A549 (cell line): Measurements from ENCODE around the gene MUC12. TPM values are rescaled to one million over a fixed set of nuclear protein-coding genes. Genes with fewer than 3 reads are reported as not detected.
A peak's percentile ranks its signal among the peaks of the same experiment; 100 is the strongest.

Experiments
- ATAC-seq, 2 experiments: fragments of 200-7000 bp in 1 of 2; fragments of >200 bp in 1 of 2; cut with Nextera tagmentation in 1 of 2; cut with Tn5 transposase in 1 of 2; 3 replicates each; pipeline versions ENCODE4 v1.8.0 to v1.9.1; 2018 to 2020; ENCODE audit warnings: mild to moderate bottlenecking in 1 of 2, moderate library complexity in 1 of 2
- CTCF ChIA-PET: fragments of 300-600 bp; sonication (Branson Sonifier 250); formaldehyde crosslinking; extraction: SDS; loops from one replicate; lab custom pipeline; 2021; ENCODE audit warnings: antibody characterized with exemption, inconsistent platforms; lab: Yijun Ruan, JAX
- POLR2A ChIA-PET: fragments of 350-600 bp; formaldehyde crosslinking; extraction: SDS; loops from one replicate; lab custom pipeline; 2021; ENCODE audit warnings: antibody characterized with exemption, inconsistent platforms; lab: Yijun Ruan, JAX
- DNase-seq, 2 experiments: peaks; one replicate each; pipeline versions ENCODE4 v3.0.0 to v3.0.0-alpha.2; 2011 to 2016; ENCODE audit warnings: low read depth in 1 of 2, low spot score in 1 of 2
- FAIRE-seq: peaks from 2 replicates; lab custom pipeline; 2011; peaks lifted over from hg19 to GRCh38; lab: Jason Lieb, UNC
- H3K27ac ChIP-seq, 2 experiments: fragments of >200 bp; sonication (Bioruptor Twin); formaldehyde crosslinking; 3 replicates each; pipeline ENCODE4 v1.5.1; 2016 to 2017
- H3K4me1 ChIP-seq: fragments of >200 bp; sonication (Bioruptor Twin); formaldehyde crosslinking; 3 replicates; pipeline ENCODE4 v1.6.1; 2016
- H3K4me2 ChIP-seq: fragments of >200 bp; sonication (Bioruptor Twin); formaldehyde crosslinking; 3 replicates; pipeline ENCODE4 v1.6.1; 2016
- H3K4me3 ChIP-seq: fragments of >200 bp; sonication (Bioruptor Twin); formaldehyde crosslinking; 3 replicates; pipeline ENCODE4 v1.5.1; 2016
- H3K9me3 ChIP-seq: fragments of >200 bp; sonication (Bioruptor Twin); formaldehyde crosslinking; 3 replicates; pipeline ENCODE4 v1.6.1; 2016
- BCL3 ChIP-seq: fragments of >200 bp; sonication (Bioruptor Twin); formaldehyde crosslinking; IDR thresholded peaks from 3 replicates; pipeline ENCODE4 v1.6.1; 2016
- BHLHE40 ChIP-seq: IDR thresholded peaks from 2 replicates; pipeline ENCODE4 v1.6.1; 2012; ENCODE audit warnings: low read depth, low read length, inconsistent platforms
- CBX2 ChIP-seq: fragments of 200-600 bp; sonication (generic); IDR thresholded peaks from 2 replicates; pipeline ENCODE4 v1.6.1; 2016; ENCODE audit warnings: low read depth, mild to moderate bottlenecking, borderline replicate concordance
- CEBPB ChIP-seq, 2 experiments: fragments of >200 bp in 1 of 2; sonication (Bioruptor Twin) in 1 of 2; formaldehyde crosslinking in 1 of 2; IDR thresholded peaks; 2 replicates each; pipeline ENCODE4 v1.6.1; 2012 to 2016
- CHD4 ChIP-seq: fragments of 200-600 bp; sonication (generic); IDR thresholded peaks from 2 replicates; pipeline ENCODE4 v1.6.1; 2016; ENCODE audit warnings: antibody characterized with exemption, mild to moderate bottlenecking, borderline replicate concordance
- CTCF ChIP-seq: fragments of >200 bp; sonication (Bioruptor Twin); formaldehyde crosslinking; IDR thresholded peaks from 3 replicates; pipeline ENCODE4 v1.5.1; 2016
- E2F6 ChIP-seq: IDR thresholded peaks from 2 replicates; pipeline ENCODE4 v1.6.1; 2012; ENCODE audit warnings: low read depth, borderline replicate concordance
- FOXS1 ChIP-seq: fragments of 250-450 bp; sonication (Bioruptor Pico); IDR thresholded peaks from 2 replicates; pipeline ENCODE4 v1.5.0; 2020; ENCODE audit warnings: mild to moderate bottlenecking, moderate library complexity
- HDAC2 ChIP-seq: fragments of 200-600 bp; sonication (generic); IDR thresholded peaks from 2 replicates; pipeline ENCODE4 v1.6.1; 2016
- HMGXB4 ChIP-seq: fragments of 250-450 bp; sonication (Bioruptor Pico); IDR thresholded peaks from 2 replicates; pipeline ENCODE4 v1.5.0; 2021; ENCODE audit warnings: mild to moderate bottlenecking, moderate library complexity, borderline replicate concordance
- HOXB13 ChIP-seq: fragments of 250-450 bp; sonication (Bioruptor Pico); IDR thresholded peaks from 2 replicates; pipeline ENCODE4 v1.5.0; 2020; ENCODE audit warnings: low read depth, mild to moderate bottlenecking, moderate library complexity
- HOXB5 ChIP-seq: fragments of 250-450 bp; sonication (Bioruptor Pico); IDR thresholded peaks from 2 replicates; pipeline ENCODE4 v1.5.0; 2020; ENCODE audit warnings: mild to moderate bottlenecking, moderate library complexity
- JUN ChIP-seq, 2 experiments: fragments of >200 bp; sonication (Bioruptor Twin); formaldehyde crosslinking; IDR thresholded peaks; 2 replicates in 1 of 2; 3 replicates in 1 of 2; pipeline ENCODE4 v1.6.1; 2016 to 2017
- MAX ChIP-seq: IDR thresholded peaks from 2 replicates; pipeline ENCODE4 v1.6.1; 2012
- MAZ ChIP-seq: fragments of 150-350 bp; IDR thresholded peaks from 2 replicates; pipeline ENCODE4 v1.6.1; 2014; ENCODE audit warnings: antibody characterized with exemption, low read depth, low read length, borderline replicate concordance
- NPAS2 ChIP-seq: fragments of 250-450 bp; sonication (Bioruptor Pico); IDR thresholded peaks from 2 replicates; pipeline ENCODE4 v1.8.0; 2022; ENCODE audit warnings: mild to moderate bottlenecking, moderate library complexity, borderline replicate concordance
- NR3C1 ChIP-seq: fragments of >200 bp; sonication (Bioruptor Twin); formaldehyde crosslinking; IDR thresholded peaks from 3 replicates; pipeline ENCODE4 v1.6.1; 2017
- RAD21 ChIP-seq, 2 experiments: fragments of >200 bp in 1 of 2; sonication (Bioruptor Twin) in 1 of 2; formaldehyde crosslinking in 1 of 2; IDR thresholded peaks in 1 of 2; conservative IDR thresholded peaks in 1 of 2; 2 replicates in 1 of 2; 3 replicates in 1 of 2; pipeline ENCODE4 v1.6.1; 2012 to 2018; ENCODE audit warnings: inconsistent platforms in 1 of 2
- RCOR1 ChIP-seq: fragments of 150-350 bp; IDR thresholded peaks from 2 replicates; pipeline ENCODE4 v1.6.1; 2014; ENCODE audit warnings: antibody characterized with exemption, low read length, low read depth
- RFX5 ChIP-seq: fragments of 450-650 bp; IDR thresholded peaks from 2 replicates; pipeline ENCODE4 v1.7.1; 2014; ENCODE audit warnings: antibody characterized with exemption, mild to moderate bottlenecking, moderate library complexity
- RNF2 ChIP-seq: fragments of 200-600 bp; sonication (generic); IDR thresholded peaks from 2 replicates; pipeline ENCODE4 v1.6.1; 2016; ENCODE audit warnings: low read depth, mild to moderate bottlenecking, antibody characterized with exemption, moderate library complexity, borderline replicate concordance
- SMC3 ChIP-seq: fragments of >200 bp; sonication (Bioruptor Twin); formaldehyde crosslinking; IDR thresholded peaks from 3 replicates; pipeline ENCODE4 v1.6.1; 2018; ENCODE audit warnings: inconsistent platforms
- TP53 ChIP-seq: fragments of 250-450 bp; sonication (Bioruptor Pico); IDR thresholded peaks from 2 replicates; pipeline ENCODE4 v1.5.0; 2021; ENCODE audit warnings: mild to moderate bottlenecking, moderate library complexity
- ZNF302 ChIP-seq: fragments of 250-450 bp; sonication (Bioruptor Pico); IDR thresholded peaks from 2 replicates; pipeline ENCODE4 v1.9.0; 2021; ENCODE audit warnings: inconsistent platforms, mild to moderate bottlenecking, moderate library complexity
- WGBS: methylation state at CpG from one replicate; pipeline ENCODE4 v1.1.6; 2017; ENCODE audit errors: missing lambda C conversion rate; 5-methylcytosine and 5-hydroxymethylcytosine counted together
- polyA plus RNA-seq, 4 experiments: library from polyadenylated mRNA; depleted of rRNA in 3 of 4; stranded (reverse); fragments of >200 nt; fragmentation: RNase III in 1 of 4; extraction: RNeasy Plus Mini Kit Qiagen cat#74134 plus additional on column Dnase treatment in 1 of 4; gene quantifications; 2 replicates in 3 of 4; 3 replicates in 1 of 4; pipeline ENCODE4 v1.2.3, GENCODE V29; 2011 to 2017

The MUC12 gene
- polyA plus RNA-seq, 2 of the 4 experiments (the other 2 are of a cell fraction): 1.2 to 2.4 TPM

GRCh38 chr7:100965723-100966541 is 3.4 kb upstream of the MUC12 start:
- H3K4me2 ChIP-seq: peak overlapping the region; percentile 96
- peak overlapping the region; percentile 48 to 74; a peak in 5 of 6 replicates for H3K27ac ChIP-seq
- ATAC-seq (peak; percentile 85 to 93), DNase-seq (peak; percentile 88 to 98), FAIRE-seq (no peak)
- TF ChIP-seq RAD21 (conservative IDR thresholded peaks at IDR 0.05 in 1 of 2, IDR thresholded peaks at IDR 0.05 in 1 of 2): peak; percentile 74 to 87
- TF ChIP-seq TP53: no peak
- TF ChIP-seq CEBPB (IDR thresholded peaks at IDR 0.05): no peak
- no peak for TF ChIP-seq BCL3
- TF ChIP-seq CBX2: no peak
- no peak for TF ChIP-seq RFX5
- TF ChIP-seq CTCF: peak; percentile 99
- TF ChIP-seq E2F6: peak; percentile 78; the same call in 1 of the 2 replicates
- TF ChIP-seq NR3C1: no peak
- no peak for TF ChIP-seq HOXB13
- TF ChIP-seq BHLHE40: no peak
- peak; percentile 73 for TF ChIP-seq MAX
- TF ChIP-seq RCOR1: no peak
- no peak for TF ChIP-seq HMGXB4
- TF ChIP-seq MAZ: peak; percentile 88; the same call in 1 of the 2 replicates
- no peak for TF ChIP-seq HDAC2
- no peak for TF ChIP-seq FOXS1 (CRISPR knock-in tag)
- TF ChIP-seq RNF2: peak; percentile 50; the same call in 1 of the 2 replicates
- no peak for TF ChIP-seq HOXB5
- no peak for TF ChIP-seq NPAS2 (CRISPR knock-in tag)
- no peak for TF ChIP-seq ZNF302 (CRISPR knock-in tag)
- TF ChIP-seq JUN (IDR thresholded peaks at IDR 0.05): peak in 1 of 2 experiments; percentile 58; a peak in 1 of 5 replicates
- TF ChIP-seq SMC3: peak; percentile 97
- TF ChIP-seq CHD4: no peak
- CTCF ChIA-PET: interaction anchor here (0.6 to 3.0 kb wide), 30 partner anchors 8 to 247 kb away, joined by 3 to 25 read pairs (median 4); partner anchors contain the start of genes MUC17 and UFSP1
- H3K4me3 ChIP-seq: peak overlapping the region; percentile 48
- H3K9me3 ChIP-seq: no peaks in the 10 kb centered on the region
- 6% methylated on average over 40 of the region's 58 CpGs for WGBS
- H3K4me1 ChIP-seq: peaks cover 24% of the 10 kb centered on the region; the same call in 2 of the 3 replicates
- POLR2A ChIA-PET: interaction anchor here (0.7 kb wide), 1 partner anchor 51 kb away, joined by 3 read pairs; no protein-coding TSS in a partner anchor
